IMR-90 (cell line): Measurements from ENCODE around the gene OR51B2. TPM values are rescaled to one million over a fixed set of nuclear protein-coding genes. Genes with fewer than 3 reads are reported as not detected.

Source experiments
- ATAC-seq: fragments of 200-7000 bp; cut with Tn5 transposase; 2 replicates; pipeline ENCODE4 v1.9.1; 2020; ENCODE audit warnings: low read depth, mild to moderate bottlenecking, moderate library complexity
- BruUV-seq: library from RNA; stranded (reverse); fragments of 400-500 nt; replicated peaks from 2 replicates; lab custom pipeline; 2021; lab: Mats Ljungman, UMichigan
- CTCF ChIA-PET: fragments of 300-600 bp; formaldehyde crosslinking; extraction: SDS; loops from one replicate; lab custom pipeline; 2021; ENCODE audit warnings: antibody characterized with exemption; lab: Yijun Ruan, JAX
- POLR2A ChIA-PET: fragments of 300-600 bp; sonication (Branson Sonifier 250); formaldehyde crosslinking; loops from one replicate; lab custom pipeline; 2022; ENCODE audit warnings: antibody characterized with exemption; ENCODE audit not compliant: unreplicated experiment; lab: Charles Lee
- DNase-seq: peaks from one replicate; pipeline ENCODE4 v3.0.0; 2013
- H2AFZ ChIP-seq: replicated peaks from 2 replicates; pipeline ENCODE3; 2013; ENCODE audit warnings: low read length, mild to moderate bottlenecking; ENCODE audit not compliant: poor library complexity
- H2AK5ac ChIP-seq: 2 replicates; pipeline ENCODE4 v1.6.1; 2013; ENCODE audit warnings: low read depth, low read length, inconsistent platforms
- H2AK9ac ChIP-seq: replicated peaks from 2 replicates; pipeline ENCODE3; 2013; ENCODE audit warnings: mild to moderate bottlenecking, low read depth, low read length, moderate library complexity; ENCODE audit not compliant: poor library complexity
- H2BK120ac ChIP-seq: 2 replicates; pipeline ENCODE4 v1.6.1; 2013; ENCODE audit warnings: low read depth, low read length, inconsistent platforms
- H2BK15ac ChIP-seq: 3 replicates; pipeline ENCODE4 v1.6.1; 2013; ENCODE audit warnings: low read depth, low read length, inconsistent platforms
- H2BK20ac ChIP-seq: 2 replicates; pipeline ENCODE4 v1.6.1; 2013; ENCODE audit warnings: low read depth, mild to moderate bottlenecking, inconsistent platforms, low read length, moderate library complexity
- H2BK5ac ChIP-seq: 2 replicates; pipeline ENCODE4 v1.6.1; 2013; ENCODE audit warnings: mild to moderate bottlenecking, low read depth, low read length, inconsistent platforms; ENCODE audit not compliant: poor library complexity, severe bottlenecking
- H3K14ac ChIP-seq: replicated peaks from 2 replicates; pipeline ENCODE4 v1.6.1; 2013; ENCODE audit warnings: low read depth, low read length, inconsistent platforms
- H3K18ac ChIP-seq: 2 replicates; pipeline ENCODE4 v1.6.1; 2013; ENCODE audit warnings: low read depth, low read length, control low read depth
- H3K23ac ChIP-seq: 2 replicates; pipeline ENCODE4 v1.6.1; 2013; ENCODE audit warnings: low read depth, low read length, inconsistent platforms
- H3K27ac ChIP-seq: 2 replicates; pipeline ENCODE4 v1.5.1; 2013; ENCODE audit warnings: mild to moderate bottlenecking, control low read depth, low read length; ENCODE audit not compliant: insufficient read depth
- H3K27me3 ChIP-seq: 2 replicates; pipeline ENCODE4 v1.6.1; 2013; ENCODE audit warnings: low read length; ENCODE audit not compliant: control insufficient read depth, insufficient read depth
- H3K36me3 ChIP-seq: 2 replicates; pipeline ENCODE4 v1.6.1; 2013; ENCODE audit warnings: low read length, mixed read lengths; ENCODE audit not compliant: control insufficient read depth, insufficient read depth
- H3K4ac ChIP-seq: 2 replicates; pipeline ENCODE4 v1.6.1; 2013; ENCODE audit warnings: low read depth, low read length, inconsistent platforms
- H3K4me1 ChIP-seq: 2 replicates; pipeline ENCODE4 v1.6.1; 2013; ENCODE audit warnings: low read length, mixed read lengths; ENCODE audit not compliant: control insufficient read depth, insufficient read depth
- H3K4me2 ChIP-seq: 2 replicates; pipeline ENCODE4 v1.6.1; 2013; ENCODE audit warnings: low read depth, mild to moderate bottlenecking, control low read depth, low read length, moderate library complexity
- H3K4me3 ChIP-seq: 2 replicates; pipeline ENCODE4 v1.5.1; 2013; ENCODE audit warnings: low read depth, mild to moderate bottlenecking, control low read depth, low read length, moderate library complexity; ENCODE audit not compliant: insufficient read depth
- H3K56ac ChIP-seq: 2 replicates; pipeline ENCODE4 v1.6.1; 2013; ENCODE audit warnings: low read length, inconsistent platforms; ENCODE audit not compliant: insufficient read depth; ENCODE audit errors: extremely low read depth
- H3K79me1 ChIP-seq, 2 experiments: 2 replicates each; pipeline ENCODE4 v1.6.1; 2013; ENCODE audit warnings: low read length in 2 of 2, inconsistent platforms in 1 of 2, low read depth in 1 of 2
- H3K9ac ChIP-seq: 2 replicates; pipeline ENCODE4 v1.6.1; 2013; ENCODE audit warnings: low read depth, low read length, control low read depth
- H3K9me1 ChIP-seq: 2 replicates; pipeline ENCODE4 v1.6.1; 2013; ENCODE audit warnings: low read length, inconsistent platforms; ENCODE audit not compliant: insufficient read depth
- H3K9me3 ChIP-seq: 2 replicates; pipeline ENCODE4 v1.6.1; 2013; ENCODE audit warnings: low read length; ENCODE audit not compliant: control insufficient read depth, insufficient read depth
- H4K20me1 ChIP-seq: 2 replicates; pipeline ENCODE4 v1.6.1; 2013; ENCODE audit warnings: low read length, inconsistent platforms; ENCODE audit not compliant: insufficient read depth
- H4K5ac ChIP-seq: 2 replicates; pipeline ENCODE4 v1.6.1; 2013; ENCODE audit warnings: mild to moderate bottlenecking, low read depth, low read length, control low read depth
- H4K8ac ChIP-seq, 2 experiments: 2 replicates each; pipeline ENCODE4 v1.6.1; 2013; ENCODE audit warnings: low read depth in 2 of 2, low read length in 2 of 2, control low read depth in 1 of 2, inconsistent platforms in 1 of 2
- H4K91ac ChIP-seq: 2 replicates; pipeline ENCODE4 v1.6.1; 2013; ENCODE audit warnings: low read depth, low read length, inconsistent platforms; ENCODE audit not compliant: insufficient read depth
- CHD1 ChIP-seq: IDR thresholded peaks from 2 replicates; pipeline ENCODE4 v1.6.1; 2012; ENCODE audit warnings: low read depth, low read length, improper control_type of control experiment
- MAFK ChIP-seq: IDR thresholded peaks from 2 replicates; pipeline ENCODE4 v1.6.1; 2012; ENCODE audit warnings: low read depth, low read length, improper control_type of control experiment
- NFE2L2 ChIP-seq: fragments of 150-350 bp; IDR thresholded peaks from 2 replicates; pipeline ENCODE4 v1.6.1; 2016; ENCODE audit warnings: low read depth, mild to moderate bottlenecking, low read length
- POLR2A ChIP-seq: IDR thresholded peaks from 2 replicates; pipeline ENCODE4 v1.6.1; 2012; ENCODE audit warnings: mild to moderate bottlenecking, low read depth, low read length
- RCOR1 ChIP-seq: IDR thresholded peaks from 2 replicates; pipeline ENCODE4 v1.6.1; 2012; ENCODE audit warnings: mild to moderate bottlenecking, low read length, improper control_type of control experiment; ENCODE audit not compliant: insufficient replicate concordance
- USF2 ChIP-seq: fragments of 150-350 bp; IDR thresholded peaks from 2 replicates; pipeline ENCODE4 v1.6.1; 2017; ENCODE audit warnings: mild to moderate bottlenecking, antibody characterized with exemption, low read length, low read depth
- WGBS, 2 experiments: methylation state at CpG; one replicate each; pipeline versions ENCODE4 v1.1.5 to v1.1.7; 2013; ENCODE audit warnings: missing lambda C conversion rate in 2 of 2; ENCODE audit not compliant: insufficient read length in 1 of 2; ENCODE audit errors: extremely low coverage in 2 of 2; 5-methylcytosine and 5-hydroxymethylcytosine counted together
- dilution Hi-C: fragments of 300-500 bp; cut with HindIII; formaldehyde crosslinking; loops from one replicate; pipeline ENCODE4 v1.14.3; 2018; ENCODE audit warnings: low sequenced_read_pairs; ENCODE audit not compliant: unreplicated experiment
- in situ Hi-C: fragments of 300-500 bp; cut with MboI; formaldehyde crosslinking; loops from 3 replicates; pipeline ENCODE4 v1.14.3; 2019; ENCODE audit warnings: low sequenced_read_pairs, inconsistent platforms, mixed read lengths
- intact Hi-C: fragments of 100-400 bp; cut with micrococcal nuclease; formaldehyde crosslinking; loops from 2 replicates; pipeline ENCODE4 v1.10.0; 2022
- polyA plus RNA-seq, 3 experiments: library from polyadenylated mRNA; depleted of rRNA; stranded (reverse); fragments of >200 nt; gene quantifications; 2 replicates each; pipeline ENCODE4 v1.2.3, GENCODE V29; 2012; ENCODE audit warnings: low replicate concordance in 1 of 3
- total RNA-seq: library from RNA; depleted of rRNA; stranded (reverse); fragments of >200 nt; gene quantifications from 2 replicates; pipeline ENCODE4 v1.2.3, GENCODE V29; 2012

The OR51B2 gene
- total and polyA plus RNA-seq, 2 of the 4 experiments (the other 2 are of a cell fraction): not detected

- intact Hi-C loops: loop anchor here (1.0 to 10.0 kb wide), 2 partner anchors 20 to 321 kb away; partner anchors contain the start of genes OR51B5, TRIM22 and TRIM5
- Histone ChIP-seq H2BK15ac (peak overlapping the region; percentile 94; the same call in 2 of the 3 replicates), H3K4me3 (no peak overlapping the region), H3K79me1 (peaks cover 0 to 15% of the 10 kb centered on the region in 2 experiments; a peak in 2 of 4 replicates), H3K18ac (peak overlapping the region; percentile 100), H3K23ac (peak overlapping the region; percentile 95), H4K5ac (peak overlapping the region; percentile 98), H4K20me1 (no peaks in the 10 kb centered on the region), H3K9me1 (peaks cover 15% of the 10 kb centered on the region), H2BK20ac (peak overlapping the region; percentile 99), H4K8ac (peak overlapping the region; percentile 74 to 97), H4K91ac (peak overlapping the region; percentile 97), H3K14ac (peak overlapping the region; percentile 99), H3K27me3 (no peaks in the 10 kb centered on the region), H2AFZ (no peak overlapping the region), H3K4ac (peak overlapping the region; percentile 96), H2AK5ac (peak overlapping the region; percentile 87), H2AK9ac (no peak overlapping the region), H3K56ac (peak overlapping the region; percentile 92), H3K9ac (peak overlapping the region; percentile 4; the same call in 1 of the 2 replicates), H2BK5ac (peak overlapping the region; percentile 98), H2BK120ac (peak overlapping the region; percentile 100), H3K4me1 (peaks cover 22% of the 10 kb centered on the region), H3K27ac (peak overlapping the region; percentile 94), H3K4me2 (no peak overlapping the region), H3K9me3 (no peaks in the 10 kb centered on the region), H3K36me3 (no peaks in the 10 kb centered on the region)
- WGBS, 2 experiments: no CpG with 5 or more reads among the region's 1 CpG
- ChIA-PET CTCF (interaction anchor here (0.6 to 1.5 kb wide), 4 partner anchors 18 to 167 kb away, joined by 3 to 5 read pairs (median 3); no protein-coding TSS in a partner anchor), POLR2A (interaction anchor here (0.6 to 1.3 kb wide), 8 partner anchors 15 to 420 kb away, joined by 3 to 6 read pairs (median 4); partner anchors contain the start of genes OR51B5 and OR52N5)
- in situ Hi-C loops: loop anchor here (10.0 kb wide), 1 partner anchor 79 kb away; no protein-coding TSS in a partner anchor
- BruUV-seq: no TSS peak
- dilution Hi-C loops: no loop called here
- DNase-seq (no peak), ATAC-seq (no peak)
- TF ChIP-seq NFE2L2: peak; percentile 61; the same call in 1 of the 2 replicates
- TF ChIP-seq RCOR1: no peak
- TF ChIP-seq USF2: no peak
- TF ChIP-seq CHD1: no peak
- TF ChIP-seq MAFK: no peak
- TF ChIP-seq POLR2A: no peak
These were observed 39.6 kb upstream of the OR51B2 start for GRCh38 chr11:5363679-5364078.
